GM12878 (cell line): Measurements from ENCODE around the gene SCIN.

Experiments
- CTCF ChIP-seq, 3 experiments: IDR thresholded peaks in 2 of 3; conservative IDR thresholded peaks in 1 of 3; 2 replicates each; pipeline ENCODE4 v1.5.1; 2011; ENCODE audit warnings: low read depth in 3 of 3, low read length in 3 of 3, mild to moderate bottlenecking in 3 of 3, control low read depth in 2 of 3, moderate library complexity in 2 of 3, inconsistent platforms in 1 of 3, mixed read lengths in 1 of 3; ENCODE audit not compliant: control insufficient read depth in 2 of 3, insufficient read depth in 1 of 3; ENCODE audit errors: extremely low read depth in 1 of 3
- EGR1 ChIP-seq, 2 experiments: IDR thresholded peaks; 1 replicate in 1 of 2; 2 replicates in 1 of 2; pipeline ENCODE4 v1.6.1; 2011 to 2012; ENCODE audit warnings: low read depth in 2 of 2, low read length in 2 of 2, borderline replicate concordance in 1 of 2, mild to moderate bottlenecking in 1 of 2, moderate library complexity in 1 of 2
- EZH2 ChIP-seq: IDR thresholded peaks from 2 replicates; pipeline ENCODE4 v1.6.1; 2012; ENCODE audit warnings: low read depth, mild to moderate bottlenecking, control low read depth, inconsistent platforms, low read length, borderline replicate concordance; ENCODE audit not compliant: control insufficient read depth
- PAX5 ChIP-seq: IDR thresholded peaks from 2 replicates; pipeline ENCODE4 v1.6.1; 2011; ENCODE audit warnings: low read depth, low read length, borderline replicate concordance
- TAF1 ChIP-seq: IDR thresholded peaks from 2 replicates; pipeline ENCODE4 v1.6.1; 2011; ENCODE audit warnings: mild to moderate bottlenecking, low read depth, low read length, borderline replicate concordance
- TCF7 ChIP-seq: IDR thresholded peaks from 2 replicates; pipeline ENCODE4 v1.6.1; 2014; ENCODE audit warnings: antibody characterized with exemption, borderline replicate concordance
- USF2 ChIP-seq: IDR thresholded peaks from 2 replicates; pipeline ENCODE4 v1.6.1; 2011; ENCODE audit warnings: low read depth, low read length, improper control_type of control experiment, borderline replicate concordance
- TF ChIP-seq, protein P1 (sequence below): IDR thresholded peaks from 2 replicates; pipeline ENCODE4 v1.6.1; 2012; ENCODE audit warnings: low read depth, low read length, improper control_type of control experiment
- TF ChIP-seq, protein P2 (sequence below): fragments of 150-350 bp; IDR thresholded peaks from 2 replicates; pipeline ENCODE4 v1.6.1; 2014; ENCODE audit warnings: mild to moderate bottlenecking, low read depth, low read length

- TF ChIP-seq TAF1 (no peak), PAX5 (no peak), TCF7 (no peak), CTCF (IDR thresholded peaks at IDR 0.05 in 2 of 3, conservative IDR thresholded peaks at IDR 0.05 in 1 of 3; ENCODE audit: control insufficient read depth in 2 of 3, extremely low read depth in 1 of 3, insufficient read depth in 1 of 3, low read depth in 3 of 3, low read length in 3 of 3) (no peak), EGR1 (IDR thresholded peaks at IDR 0.05; ENCODE audit: borderline replicate concordance in 1 of 2, low read depth in 2 of 2, low read length in 2 of 2) (no peak), EZH2 (no peak), USF2 (no peak)
- TF ChIP-seq, protein P1, sequence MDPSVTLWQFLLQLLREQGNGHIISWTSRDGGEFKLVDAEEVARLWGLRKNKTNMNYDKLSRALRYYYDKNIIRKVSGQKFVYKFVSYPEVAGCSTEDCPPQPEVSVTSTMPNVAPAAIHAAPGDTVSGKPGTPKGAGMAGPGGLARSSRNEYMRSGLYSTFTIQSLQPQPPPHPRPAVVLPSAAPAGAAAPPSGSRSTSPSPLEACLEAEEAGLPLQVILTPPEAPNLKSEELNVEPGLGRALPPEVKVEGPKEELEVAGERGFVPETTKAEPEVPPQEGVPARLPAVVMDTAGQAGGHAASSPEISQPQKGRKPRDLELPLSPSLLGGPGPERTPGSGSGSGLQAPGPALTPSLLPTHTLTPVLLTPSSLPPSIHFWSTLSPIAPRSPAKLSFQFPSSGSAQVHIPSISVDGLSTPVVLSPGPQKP, result no peak
- TF ChIP-seq, protein P2, sequence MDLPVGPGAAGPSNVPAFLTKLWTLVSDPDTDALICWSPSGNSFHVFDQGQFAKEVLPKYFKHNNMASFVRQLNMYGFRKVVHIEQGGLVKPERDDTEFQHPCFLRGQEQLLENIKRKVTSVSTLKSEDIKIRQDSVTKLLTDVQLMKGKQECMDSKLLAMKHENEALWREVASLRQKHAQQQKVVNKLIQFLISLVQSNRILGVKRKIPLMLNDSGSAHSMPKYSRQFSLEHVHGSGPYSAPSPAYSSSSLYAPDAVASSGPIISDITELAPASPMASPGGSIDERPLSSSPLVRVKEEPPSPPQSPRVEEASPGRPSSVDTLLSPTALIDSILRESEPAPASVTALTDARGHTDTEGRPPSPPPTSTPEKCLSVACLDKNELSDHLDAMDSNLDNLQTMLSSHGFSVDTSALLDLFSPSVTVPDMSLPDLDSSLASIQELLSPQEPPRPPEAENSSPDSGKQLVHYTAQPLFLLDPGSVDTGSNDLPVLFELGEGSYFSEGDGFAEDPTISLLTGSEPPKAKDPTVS, result no peak
These were observed 67.5 kb downstream of the SCIN start for GRCh38 chr7:12637819-12638592.
